Measurements from ENCODE around the gene MALRD1.

DNA sequence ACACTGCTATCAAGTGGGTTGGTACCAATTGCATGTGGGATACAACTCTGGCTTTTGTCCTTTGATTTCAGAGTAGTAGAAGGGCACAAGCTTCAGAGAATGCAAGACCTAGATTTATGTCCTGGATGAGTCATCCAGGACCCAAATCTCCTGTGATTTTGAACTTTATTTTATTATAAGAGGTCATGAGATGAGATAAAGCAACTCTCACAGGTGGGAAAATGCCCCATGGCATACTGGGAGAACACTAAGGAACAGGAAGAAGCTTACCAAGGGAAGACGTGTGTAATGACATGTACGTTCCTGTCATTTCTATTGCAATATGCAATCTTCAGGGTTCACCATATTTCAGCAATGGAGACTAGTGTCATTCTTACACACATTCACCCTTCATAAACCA, 966 bp downstream of the MALRD1 start:
- TF ChIP-seq EZH2 (IDR thresholded peaks at IDR 0.05; ENCODE audit: insufficient read depth, poor library complexity, severe bottlenecking) (no peak), EZH2phosphoT487 (IDR thresholded peaks at IDR 0.05; ENCODE audit: insufficient read depth, low read depth) (no peak)

All from GM23248 (cell line).